Naive B cell (primary cell): ENCODE results near the gene ZYG11A. TPM values are rescaled to one million over a fixed set of nuclear protein-coding genes. Genes with fewer than 3 reads are reported as not detected.
"Not testable (repeated sequence)": the region's sequence is repeated elsewhere in the genome, so short reads cannot be mapped to it uniquely, and the experiment has no call there.

Experiments
- ATAC-seq, 2 donors: fragments of 150-1000 bp; cut with Tn5 transposase; 2 replicates each; pipeline ENCODE4 v1.10.0; 2021; ENCODE audit warnings: low read depth in 2 of 2, mild to moderate bottlenecking in 2 of 2, moderate library complexity in 2 of 2
- DNase-seq: peaks from one replicate; pipeline ENCODE4 v3.0.0; 2022
- H3K27ac Mint-ChIP-seq, 6 donors: one replicate each; pipeline ENCODE4 v1.8.0; 2020 to 2022; ENCODE audit warnings: mild to moderate bottlenecking in 6 of 6, mixed read lengths in 6 of 6, moderate library complexity in 5 of 6, inconsistent platforms in 2 of 6
- H3K27me3 Mint-ChIP-seq, 3 donors: one replicate each; pipeline ENCODE4 v1.8.0; 2021 to 2022; ENCODE audit warnings: mixed read lengths in 3 of 3, mild to moderate bottlenecking in 1 of 3
- H3K36me3 Mint-ChIP-seq, 2 donors: one replicate each; pipeline ENCODE4 v1.8.0; 2020 to 2022; ENCODE audit warnings: mixed read lengths in 2 of 2, inconsistent platforms in 1 of 2, mild to moderate bottlenecking in 1 of 2
- H3K4me1 Mint-ChIP-seq, 3 donors: one replicate each; pipeline ENCODE4 v1.8.0; 2020 to 2022; ENCODE audit warnings: mixed read lengths in 3 of 3, inconsistent platforms in 1 of 3, mild to moderate bottlenecking in 1 of 3, moderate library complexity in 1 of 3
- H3K4me3 Mint-ChIP-seq, 8 donors: one replicate each; pipeline ENCODE4 v1.8.0; 2020 to 2022; ENCODE audit warnings: mild to moderate bottlenecking in 8 of 8, mixed read lengths in 8 of 8, moderate library complexity in 8 of 8, inconsistent platforms in 2 of 8
- H3K9me3 Mint-ChIP-seq, 7 donors: one replicate each; pipeline ENCODE4 v1.8.0; 2020 to 2022; ENCODE audit warnings: mixed read lengths in 7 of 7, mild to moderate bottlenecking in 5 of 7, inconsistent platforms in 2 of 7, moderate library complexity in 1 of 7
- polyA plus RNA-seq, 6 donors: library from polyadenylated mRNA; unstranded; fragments of 300-500 nt; fragmentation: Illumina TruSeq; gene quantifications; one replicate each; pipeline ENCODE4 v1.2.3, GENCODE V29; 2021; ENCODE audit warnings: low read depth in 6 of 6

The ZYG11A gene
- polyA plus RNA-seq, result not detected

DNA sequence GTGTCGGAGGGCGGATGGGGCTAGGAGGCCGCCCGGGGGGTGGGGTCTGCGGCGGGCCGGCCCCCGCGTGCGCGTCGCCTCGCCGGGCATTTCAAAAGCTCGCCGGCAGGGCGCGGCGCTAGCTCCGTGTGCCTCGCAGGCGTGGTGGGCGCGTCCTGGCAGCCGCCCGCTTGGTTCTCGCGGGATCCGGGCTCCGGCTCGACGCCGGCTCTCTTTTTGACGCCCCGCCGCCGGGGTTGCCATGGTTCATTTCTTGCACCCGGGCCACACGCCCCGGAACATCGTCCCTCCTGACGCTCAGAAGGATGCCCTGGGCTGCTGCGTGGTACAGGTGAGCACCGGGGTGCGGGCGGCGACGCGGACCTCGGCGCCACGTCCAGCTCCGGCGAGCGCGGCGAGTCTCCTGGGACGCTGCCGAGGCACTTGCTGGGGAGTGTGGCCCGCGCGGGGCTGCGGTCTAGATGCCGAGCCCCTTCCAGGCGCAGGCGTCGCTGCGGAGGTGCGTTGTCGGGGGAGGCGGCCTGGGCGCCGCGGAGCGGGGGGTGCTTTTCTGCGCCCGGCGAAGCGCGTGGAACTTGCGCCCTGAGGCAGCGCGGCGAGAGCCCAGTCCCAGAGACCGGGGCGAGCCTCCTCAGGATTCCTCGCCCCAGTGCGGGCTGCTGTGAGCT lies at the start of gene ZYG11A:
ZYG11A (plus strand) TSS at position 118 of the 668 bp plus-strand sequence; CDS start at position 242, 124 bp downstream.
- H3K4me3 Mint-ChIP-seq, result peak within 1 kb of the TSS; percentile 48 to 91 (median 80)
- H3K27ac Mint-ChIP-seq, result no peak within 1 kb of the TSS

GRCh38 chr1:52793717-52794116 lies 48.8 kb upstream of the ZYG11A start:
- not testable (repeated sequence) for ATAC-seq, DNase-seq, H3K9me3 Mint-ChIP-seq, H3K4me1 Mint-ChIP-seq, H3K4me3 Mint-ChIP-seq, H3K27me3 Mint-ChIP-seq
- H3K27ac Mint-ChIP-seq, result peak overlapping the region in 1 of 6 donors; percentile 70
- H3K36me3 Mint-ChIP-seq, result peaks cover 0 to 23% of the 10 kb centered on the region in 2 donors

More for the DNA sequence above, at the start of gene ZYG11A:
- Mint-ChIP-seq H3K36me3 (no peaks in the 10 kb centered on the region), H3K9me3 (peaks cover 0 to 2% (median 0%) of the 10 kb centered on the region in 7 donors), H3K27me3 (peaks cover 29 to 42% (median 29%) of the 10 kb centered on the region in 3 donors), H3K4me1 (peaks cover 0 to 9% (median 0%) of the 10 kb centered on the region in 3 donors)
- DNase-seq (peak; percentile 65), ATAC-seq (peak; percentile 91 to 93)

DNA sequence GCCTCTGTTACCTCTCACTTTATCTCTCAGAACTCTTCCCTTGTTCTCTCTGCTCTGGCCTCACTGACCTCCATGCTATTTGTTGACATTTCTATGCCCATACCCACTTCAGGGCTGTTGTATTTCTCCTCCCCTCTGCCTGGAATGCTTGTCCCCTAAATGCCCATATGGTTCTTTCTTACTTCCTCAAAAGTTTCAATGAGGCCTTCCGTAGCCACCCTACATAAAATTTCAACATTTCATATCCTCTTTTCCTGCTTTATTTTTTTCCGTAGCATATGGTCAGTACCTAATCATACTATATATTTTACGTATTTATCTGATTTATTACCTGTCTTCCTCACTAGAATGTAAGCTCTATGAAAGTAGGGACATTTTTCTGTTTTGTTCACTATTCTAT lies 47.1 kb upstream of the ZYG11A start:
- Mint-ChIP-seq H3K27ac (peak overlapping the region in 2 of 6 donors; percentile 2 to 38), H3K4me1 (no peaks in the 10 kb centered on the region), H3K9me3 (no peaks in the 10 kb centered on the region), H3K36me3 (peaks cover 0 to 23% of the 10 kb centered on the region in 2 donors), H3K4me3 (no peak overlapping the region), H3K27me3 (no peaks in the 10 kb centered on the region)
- DNase-seq (no peak), ATAC-seq (no peak)

GRCh38 chr1:52798331-52798730 lies 44.2 kb upstream of the ZYG11A start:
- no peaks in the 10 kb centered on the region for H3K27me3 Mint-ChIP-seq
- H3K4me3 Mint-ChIP-seq, result no peak overlapping the region
- ATAC-seq, result no peak
- H3K36me3 Mint-ChIP-seq, result peaks cover 0 to 29% of the 10 kb centered on the region in 2 donors
- no peak for DNase-seq
- no peak overlapping the region for H3K27ac Mint-ChIP-seq
- H3K9me3 Mint-ChIP-seq, result no peaks in the 10 kb centered on the region
- no peaks in the 10 kb centered on the region for H3K4me1 Mint-ChIP-seq

GRCh38 chr1:52801011-52801410 lies 41.5 kb upstream of the ZYG11A start:
- Mint-ChIP-seq H3K27me3 (no peaks in the 10 kb centered on the region), H3K27ac (peak overlapping the region in 2 of 6 donors; percentile 50 to 77), H3K4me3 (no peak overlapping the region), H3K9me3 (no peaks in the 10 kb centered on the region), H3K4me1 (no peaks in the 10 kb centered on the region), H3K36me3 (peaks cover 0 to 6% of the 10 kb centered on the region in 2 donors)
- no peak for DNase-seq
- no peak for ATAC-seq

- not testable (repeated sequence) for H3K4me1 Mint-ChIP-seq, H3K4me3 Mint-ChIP-seq, H3K36me3 Mint-ChIP-seq, ATAC-seq, H3K9me3 Mint-ChIP-seq, H3K27me3 Mint-ChIP-seq, H3K27ac Mint-ChIP-seq, DNase-seq
These were observed 38.5 kb upstream of the ZYG11A start for GRCh38 chr1:52804083-52804482.

GRCh38 chr1:52814465-52814864 lies 28.1 kb upstream of the ZYG11A start:
- no peaks in the 10 kb centered on the region for H3K4me1 Mint-ChIP-seq
- H3K9me3 Mint-ChIP-seq, result no peaks in the 10 kb centered on the region
- H3K36me3 Mint-ChIP-seq, result peaks cover 8 to 15% of the 10 kb centered on the region in 2 donors
- no peaks in the 10 kb centered on the region for H3K27me3 Mint-ChIP-seq
- ATAC-seq (no peak), DNase-seq (no peak)
- H3K4me3 Mint-ChIP-seq, result no peak overlapping the region
- no peak overlapping the region for H3K27ac Mint-ChIP-seq

GRCh38 chr1:52820830-52821229 lies 21.7 kb upstream of the ZYG11A start:
- not testable (repeated sequence) for H3K27me3 Mint-ChIP-seq, H3K9me3 Mint-ChIP-seq, ATAC-seq, DNase-seq, H3K4me1 Mint-ChIP-seq, H3K4me3 Mint-ChIP-seq, H3K27ac Mint-ChIP-seq
- peaks cover 0 to 14% of the 10 kb centered on the region in 2 donors for H3K36me3 Mint-ChIP-seq

DNA sequence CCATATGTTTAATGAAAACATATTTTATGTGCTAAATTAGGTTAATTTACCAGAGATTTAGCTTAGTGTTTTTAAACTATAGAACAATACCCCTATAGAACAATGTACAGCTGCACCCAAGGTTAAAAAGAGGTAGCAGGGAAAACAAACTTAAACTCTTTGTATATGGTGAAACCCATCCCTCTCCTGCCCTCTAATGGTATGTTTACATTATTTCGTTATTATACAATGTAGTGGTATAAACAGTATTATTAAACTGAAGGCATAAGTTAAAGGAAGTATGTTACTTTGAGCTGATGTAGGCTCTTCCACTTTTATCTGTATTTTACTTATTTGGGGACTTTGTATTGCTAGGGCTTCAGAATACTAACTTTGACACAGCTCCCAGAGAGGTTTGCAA lies 16.7 kb upstream of the ZYG11A start:
- Mint-ChIP-seq H3K9me3 (no peaks in the 10 kb centered on the region), H3K27ac (no peak overlapping the region), H3K4me1 (no peaks in the 10 kb centered on the region), H3K4me3 (no peak overlapping the region), H3K27me3 (no peaks in the 10 kb centered on the region), H3K36me3 (peaks cover 0 to 10% of the 10 kb centered on the region in 2 donors)
- ATAC-seq, result no peak
- no peak for DNase-seq

- Mint-ChIP-seq H3K36me3 (no peaks in the 10 kb centered on the region), H3K4me1 (no peaks in the 10 kb centered on the region), H3K27me3 (peaks cover 4 to 11% (median 10%) of the 10 kb centered on the region in 3 donors), H3K4me3 (no peak overlapping the region), H3K27ac (no peak overlapping the region), H3K9me3 (no peaks in the 10 kb centered on the region)
- DNase-seq (no peak), ATAC-seq (no peak)
These were observed 7.8 kb upstream of the ZYG11A start for GRCh38 chr1:52834798-52835197.

- H3K9me3 Mint-ChIP-seq, result peaks cover 0 to under 1% (median 0%) of the 10 kb centered on the region in 7 donors
- no peak overlapping the region for H3K4me3 Mint-ChIP-seq
- ATAC-seq (no peak), DNase-seq (no peak)
- H3K36me3 Mint-ChIP-seq, result no peaks in the 10 kb centered on the region
- no peak overlapping the region for H3K27ac Mint-ChIP-seq
- H3K4me1 Mint-ChIP-seq, result no peaks in the 10 kb centered on the region
- H3K27me3 Mint-ChIP-seq, result peaks cover 9 to 13% (median 13%) of the 10 kb centered on the region in 3 donors
These were observed 6.5 kb upstream of the ZYG11A start for GRCh38 chr1:52836035-52836434.

DNA sequence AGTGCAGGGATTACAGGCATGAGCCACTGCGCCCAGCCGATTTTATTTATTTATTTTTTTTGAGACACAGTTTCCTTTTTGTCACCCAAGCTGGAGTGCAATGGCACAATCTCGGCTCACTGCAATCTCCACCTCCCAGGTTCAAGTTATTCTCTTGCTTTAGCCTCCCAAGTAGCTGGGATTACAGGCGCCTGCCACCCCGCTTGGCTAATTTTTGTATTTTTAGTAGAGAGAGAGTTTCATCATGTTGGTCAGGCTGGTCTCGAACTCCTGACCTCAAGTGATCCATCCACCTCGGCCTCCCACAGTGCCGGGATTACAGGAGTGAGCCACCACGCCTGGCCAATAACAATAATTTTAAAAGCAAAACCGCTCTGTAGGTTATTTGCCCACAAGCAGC lies 3.4 kb upstream of the ZYG11A start:
- peaks cover 23 to 31% (median 26%) of the 10 kb centered on the region in 3 donors for H3K27me3 Mint-ChIP-seq
- not testable (repeated sequence) for H3K27ac Mint-ChIP-seq, H3K4me1 Mint-ChIP-seq, H3K36me3 Mint-ChIP-seq, DNase-seq, H3K9me3 Mint-ChIP-seq, ATAC-seq
- peak overlapping the region in 1 of 8 donors; percentile 6 for H3K4me3 Mint-ChIP-seq

DNA sequence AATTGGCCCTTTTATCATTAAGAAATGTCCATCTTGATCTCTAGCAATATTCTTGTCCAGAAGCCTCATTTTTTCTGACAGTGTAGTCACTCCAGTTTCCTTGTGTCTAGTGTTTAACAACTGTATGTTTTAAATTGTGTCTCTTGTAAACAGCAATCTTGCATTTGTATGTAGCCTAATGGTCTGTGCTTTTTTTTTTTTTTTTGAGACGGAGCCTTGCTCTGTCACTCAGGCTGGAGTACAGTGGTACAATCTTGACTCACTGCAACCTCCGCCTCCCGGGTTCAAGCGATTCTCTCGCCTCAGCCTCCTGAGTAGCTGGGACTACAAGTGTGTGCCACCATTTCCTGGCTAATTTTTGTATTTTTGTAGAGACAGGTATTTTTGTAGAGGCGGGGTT lies 2.6 kb downstream of the ZYG11A start:
- Mint-ChIP-seq H3K27me3 (peaks cover 29 to 50% (median 29%) of the 10 kb centered on the region in 3 donors), H3K27ac (peak overlapping the region in 1 of 6 donors; percentile 12), H3K4me3 (peak overlapping the region in 1 of 8 donors; percentile 40)
- not testable (repeated sequence) for H3K9me3 Mint-ChIP-seq, H3K4me1 Mint-ChIP-seq, DNase-seq, ATAC-seq, H3K36me3 Mint-ChIP-seq

DNA sequence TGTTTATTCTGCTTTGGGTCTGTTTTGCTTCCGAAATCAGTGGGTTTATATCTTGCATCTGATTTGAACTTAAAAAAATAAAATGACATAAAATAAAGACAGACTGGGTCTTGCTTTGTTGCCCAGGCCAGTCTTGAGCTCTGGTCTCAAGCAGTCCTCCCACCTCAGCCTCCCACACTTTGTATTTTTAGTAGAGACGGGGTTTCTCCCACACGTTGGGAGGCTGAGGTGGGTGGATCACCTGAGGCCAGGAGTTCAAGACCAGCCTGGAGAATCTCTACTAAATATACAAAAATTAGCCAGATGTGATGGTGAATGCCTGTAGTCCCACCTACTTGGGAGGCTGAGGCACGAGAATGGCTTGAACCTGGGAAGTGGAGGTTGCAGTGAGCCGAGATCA lies 5.9 kb downstream of the ZYG11A start:
- Mint-ChIP-seq H3K4me3 (no peak overlapping the region), H3K27me3 (peaks cover 24 to 47% (median 29%) of the 10 kb centered on the region in 3 donors), H3K36me3 (no peaks in the 10 kb centered on the region), H3K4me1 (peaks cover 0 to 6% (median 0%) of the 10 kb centered on the region in 3 donors), H3K9me3 (peaks cover 0 to 4% (median 0%) of the 10 kb centered on the region in 7 donors), H3K27ac (no peak overlapping the region)
- ATAC-seq (no peak), DNase-seq (no peak)
